Lung (tissue), 12 donors: ENCODE measurements around the gene AIFM3. TPM values are rescaled to one million over a fixed set of nuclear protein-coding genes. Genes with fewer than 3 reads are reported as not detected.
A peak's percentile ranks its signal among the peaks of the same experiment; 100 is the strongest.

Experiments
- ATAC-seq: fragments of 200-7000 bp; cut with Tn5 transposase; one replicate; pipeline ENCODE4 v1.9.1; 2020; ENCODE audit warnings: moderate number of reproducible peaks; ENCODE audit not compliant: insufficient read depth, low FRiP score
- DNase-seq, 3 donors: peaks; one replicate each; pipeline ENCODE4 v3.0.0-alpha.2; 2013 to 2017
- H3K27ac ChIP-seq, 2 donors: one replicate each; pipeline ENCODE4 v1.5.1; 2013; ENCODE audit warnings: mild to moderate bottlenecking in 2 of 2, moderate library complexity in 2 of 2, control low read depth in 1 of 2, inconsistent platforms in 1 of 2, low read depth in 1 of 2, low read length in 1 of 2
- H3K27me3 ChIP-seq, 3 donors: one replicate each; pipeline ENCODE4 v1.5.1; 2013; ENCODE audit warnings: low read length in 2 of 3; ENCODE audit not compliant: control insufficient read depth in 3 of 3, insufficient read depth in 3 of 3
- H3K36me3 ChIP-seq, 4 donors: one replicate each; pipeline ENCODE4 v1.5.1; 2013; ENCODE audit warnings: low read length in 4 of 4, mild to moderate bottlenecking in 1 of 4, moderate library complexity in 1 of 4; ENCODE audit not compliant: control insufficient read depth in 4 of 4, insufficient read depth in 4 of 4
- H3K4me1 ChIP-seq, 5 donors: one replicate each; pipeline ENCODE4 v1.5.1; 2013; ENCODE audit warnings: low read length in 5 of 5, mild to moderate bottlenecking in 2 of 5, moderate library complexity in 1 of 5; ENCODE audit not compliant: control insufficient read depth in 5 of 5, insufficient read depth in 5 of 5
- H3K4me3 ChIP-seq: one replicate; pipeline ENCODE4 v1.5.1; 2013; ENCODE audit warnings: mild to moderate bottlenecking, control low read depth, moderate library complexity
- H3K9ac ChIP-seq, 2 donors: one replicate each; pipeline ENCODE4 v1.5.1; 2013; ENCODE audit warnings: low read length in 2 of 2, control low read depth in 1 of 2; ENCODE audit not compliant: insufficient read depth in 1 of 2
- H3K9me3 ChIP-seq, 4 donors: one replicate each; pipeline ENCODE4 v1.5.1; 2013; ENCODE audit warnings: low read length in 3 of 4, mild to moderate bottlenecking in 1 of 4, moderate library complexity in 1 of 4; ENCODE audit not compliant: control insufficient read depth in 4 of 4, insufficient read depth in 3 of 4
- CTCF ChIP-seq: IDR thresholded peaks from 2 replicates; pipeline ENCODE4 v1.5.1; 2012; ENCODE audit warnings: mild to moderate bottlenecking; ENCODE audit errors: control extremely low read depth, extremely low read depth
- WGBS, 2 donors: extraction: QIAGEN DNeasy Blood & Tissue Kit; methylation state at CpG; one replicate each; pipeline ENCODE4 v1.1.7; 2013; 5-methylcytosine and 5-hydroxymethylcytosine counted together
- polyA plus RNA-seq, 2 donors: library from polyadenylated mRNA; stranded (reverse); fragments of 200-250 nt; gene quantifications; one replicate each; pipeline ENCODE4 v1.2.1, GENCODE V29; 2013
- total RNA-seq, 2 donors: library from RNA; depleted of rRNA in 1 of 2; stranded (reverse); fragments of >200 nt in 1 of 2; gene quantifications; one replicate each; pipeline ENCODE4 v1.2.1, GENCODE V29; 2014 to 2021
- donor health status: control.
- donor health status: control.
- donor health status: Bipolar disorder and iron deficiency.
- donor health status: healthy.
- donor health status: DM: yes; HTN: yes; CAD: no.

The AIFM3 gene
- total and polyA plus RNA-seq, 4 donors = 0.48 to 7.5 (median 4.8) TPM

- Histone ChIP-seq H3K9ac (peak overlapping the region in 1 of 2 donors; percentile 46), H3K4me3 (no peak overlapping the region), H3K4me1 (peaks cover 0 to 24% (median 10%) of the 10 kb centered on the region in 5 donors), H3K27ac (no peak overlapping the region), H3K27me3 (peaks cover 0 to 3% (median 0%) of the 10 kb centered on the region in 3 donors), H3K9me3 (peaks cover 0 to 3% (median 0%) of the 10 kb centered on the region in 4 donors), H3K36me3 (peaks cover 0 to 6% (median 0%) of the 10 kb centered on the region in 4 donors)
- TF ChIP-seq CTCF = no peak
- DNase-seq = no peak
- 48 to 61% methylated on average over 13 of the region's 13 CpGs for WGBS, 2 donors
- no peak for ATAC-seq
These were observed 12.9 kb downstream of the AIFM3 start for GRCh38 chr22:20979940-20980453.

DNA sequence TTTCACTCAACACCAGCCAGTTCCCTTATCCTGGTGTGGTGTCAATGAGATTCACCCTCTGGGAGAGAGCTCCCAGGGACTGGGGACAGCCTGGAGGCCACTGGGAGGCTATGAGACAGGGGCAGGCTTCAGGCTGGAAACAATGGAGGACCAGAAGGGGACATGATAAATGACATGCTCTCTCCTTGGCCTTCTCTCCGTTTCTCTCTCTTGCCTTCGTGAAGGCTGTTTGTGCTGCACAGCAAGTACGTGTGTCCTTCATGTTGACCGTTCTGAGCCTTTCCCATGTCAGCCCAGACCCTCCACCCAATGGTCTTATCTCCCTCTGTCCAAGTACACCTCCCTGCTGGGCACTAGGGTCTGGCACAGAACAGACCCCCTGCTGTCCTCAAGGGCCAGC lies 13.5 kb downstream of the AIFM3 start:
- no peak for TF ChIP-seq CTCF
- H3K4me3 ChIP-seq = no peak overlapping the region
- H3K9ac ChIP-seq = no peak overlapping the region
- WGBS, 2 donors = 86 to 89% methylated on average over 4 of the region's 4 CpGs
- H3K27me3 ChIP-seq = peaks cover 0 to 3% (median 0%) of the 10 kb centered on the region in 3 donors
- peaks cover 0 to 24% (median 10%) of the 10 kb centered on the region in 5 donors for H3K4me1 ChIP-seq
- no peak overlapping the region for H3K27ac ChIP-seq
- H3K9me3 ChIP-seq = peaks cover 0 to 3% (median 0%) of the 10 kb centered on the region in 4 donors
- H3K36me3 ChIP-seq = peaks cover 0 to 6% (median 0%) of the 10 kb centered on the region in 4 donors
- DNase-seq (no peak), ATAC-seq (no peak)

- peak overlapping the region; percentile 79 to 93 for H3K9ac ChIP-seq
- 68 to 72% methylated on average over 10 of the region's 10 CpGs for WGBS, 2 donors
- H3K4me1 ChIP-seq = peaks cover 0 to 24% (median 10%) of the 10 kb centered on the region in 5 donors
- peak overlapping the region; percentile 92 to 96 for H3K27ac ChIP-seq
- peaks cover 0 to 3% (median 0%) of the 10 kb centered on the region in 4 donors for H3K9me3 ChIP-seq
- peaks cover 0 to 3% (median 0%) of the 10 kb centered on the region in 3 donors for H3K27me3 ChIP-seq
- no peak for TF ChIP-seq CTCF
- no peak for ATAC-seq
- DNase-seq = no peak
- H3K36me3 ChIP-seq = peaks cover 0 to 10% (median 3%) of the 10 kb centered on the region in 4 donors
- peak overlapping the region; percentile 92 for H3K4me3 ChIP-seq
These were observed 14.1 kb downstream of the AIFM3 start for GRCh38 chr22:20980938-20981722.
